Omental fat pad (tissue), 4 donors: ENCODE measurements around the gene VMP1. TPM values are rescaled to one million over a fixed set of nuclear protein-coding genes. Genes with fewer than 3 reads are reported as not detected.

Experiments used
- ATAC-seq: fragments of 150-250 bp; one replicate; pipeline ENCODE4 v1.9.1; 2016; ENCODE audit warnings: mild to moderate bottlenecking, moderate library complexity; ENCODE audit not compliant: low FRiP score
- DNase-seq: peaks from one replicate; pipeline ENCODE4 v3.0.0-alpha.2; 2019; ENCODE audit warnings: low spot score
- CTCF ChIP-seq, 3 donors: fragments of 450-650 bp; IDR thresholded peaks; one replicate each; pipeline ENCODE4 v1.5.1; 2016 to 2017; ENCODE audit warnings: antibody characterized with exemption in 3 of 3, mild to moderate bottlenecking in 3 of 3, moderate library complexity in 2 of 3
- total RNA-seq, 4 donors: library from RNA; depleted of rRNA; stranded (reverse); fragments of >200 nt; gene quantifications; one replicate each; pipeline ENCODE4 v1.1.0, GENCODE V29; 2016

The VMP1 gene
- total RNA-seq, 4 donors from 2014 or later: 169 to 476 (median 278) TPM

GRCh38 chr17:59719526-59719925, 12.1 kb downstream of the VMP1 start:
- no peak for TF ChIP-seq CTCF (IDR thresholded peaks at IDR 0.05)
- DNase-seq: no peak
- no peak for ATAC-seq

GRCh38 chr17:59722623-59723022, 15.2 kb downstream of the VMP1 start:
- ATAC-seq (no peak), DNase-seq (no peak)
- no peak for TF ChIP-seq CTCF (IDR thresholded peaks at IDR 0.05)

GRCh38 chr17:59723041-59723440, 15.6 kb downstream of the VMP1 start:
- ATAC-seq: no peak
- no peak for TF ChIP-seq CTCF (IDR thresholded peaks at IDR 0.05)

GRCh38 chr17:59723607-59724006, 16.2 kb downstream of the VMP1 start:
- DNase-seq: no peak
- no peak for ATAC-seq

More at GRCh38 chr17:59723041-59723440, 15.6 kb downstream of the VMP1 start:
- DNase-seq: no peak

GRCh38 chr17:59725691-59726090, 18.2 kb downstream of the VMP1 start:
- DNase-seq: no peak
- no peak for ATAC-seq
- no peak for TF ChIP-seq CTCF (IDR thresholded peaks at IDR 0.05)

More at GRCh38 chr17:59723607-59724006, 16.2 kb downstream of the VMP1 start:
- no peak for TF ChIP-seq CTCF (IDR thresholded peaks at IDR 0.05)

- DNase-seq (no peak), ATAC-seq (no peak)
- TF ChIP-seq CTCF (IDR thresholded peaks at IDR 0.05): no peak
These were observed 20.5 kb downstream of the VMP1 start for GRCh38 chr17:59727817-59728533.

- TF ChIP-seq CTCF (IDR thresholded peaks at IDR 0.05): no peak
- ATAC-seq (no peak), DNase-seq (no peak)
These were observed 22.9 kb downstream of the VMP1 start for GRCh38 chr17:59730268-59730834.
